HCT116 (cell line): ENCODE measurements around the gene HARS2. TPM values are rescaled to one million over a fixed set of nuclear protein-coding genes. Genes with fewer than 3 reads are reported as not detected.

Experiments used
- ATAC-seq: fragments of 200-7000 bp; cut with Tn5 transposase; 2 replicates; pipeline ENCODE4 v1.9.1; 2020; ENCODE audit warnings: mild to moderate bottlenecking, moderate library complexity
- BruUV-seq: library from RNA; stranded (reverse); fragments of 400-500 nt; replicated peaks from 2 replicates; lab custom pipeline; 2021; lab: Mats Ljungman, UMichigan
- CTCF ChIA-PET: fragments of 300-600 bp; sonication (Branson Sonifier 250); formaldehyde crosslinking; loops from one replicate; lab custom pipeline; 2021; ENCODE audit warnings: antibody characterized with exemption; lab: Charles Lee
- POLR2A ChIA-PET: fragments of 300-600, 350-600 bp; sonication (Branson Sonifier 250); formaldehyde crosslinking; loops from one replicate; lab custom pipeline; 2021; ENCODE audit warnings: antibody characterized with exemption; lab: Charles Lee
- RAD21 ChIA-PET, 2 experiments: fragments of 300-600 bp; sonication (Branson Sonifier 250); formaldehyde crosslinking; loops; one replicate each; lab custom pipeline; 2023; ENCODE audit warnings: low total read pairs in 2 of 2; ENCODE audit not compliant: uncharacterized antibody in 2 of 2, unreplicated experiment in 2 of 2, low non-redundant PET in 1 of 2; lab: Charles Lee
- DNase-seq: peaks from one replicate; pipeline ENCODE4 v3.0.0-alpha.2; 2010; ENCODE audit warnings: low read depth, low spot score
- H2AFZ ChIP-seq: fragments of 200-600 bp; shearing (Covaris generic), sonication (generic); 2 replicates; pipeline ENCODE4 v1.6.1; 2017; ENCODE audit warnings: low read depth, mixed run types, mixed read lengths, antibody characterized with exemption, low read length; ENCODE audit not compliant: poor library complexity, severe bottlenecking
- H3K27ac ChIP-seq: 2 replicates; pipeline ENCODE4 v1.5.1; 2012; ENCODE audit warnings: low read depth, low read length
- H3K27me3 ChIP-seq: fragments of 200-600 bp; sonication (generic); 2 replicates; pipeline ENCODE4 v1.6.1; 2016; ENCODE audit warnings: mixed run types, low read length, mixed read lengths; ENCODE audit not compliant: insufficient read depth
- H3K36me3 ChIP-seq, 2 experiments: fragments of 200-500 bp in 1 of 2; fragments of 200-600 bp in 1 of 2; sonication (Bioruptor generic) in 1 of 2; sonication (generic) in 1 of 2; 2 replicates each; pipeline versions ENCODE4 v1.5.1 to v1.6.1; 2014 to 2016; ENCODE audit warnings: low read length in 2 of 2, inconsistent platforms in 1 of 2, mixed read lengths in 1 of 2, mixed run types in 1 of 2; ENCODE audit not compliant: insufficient read depth in 2 of 2, control insufficient read depth in 1 of 2
- H3K4me1 ChIP-seq, 2 experiments: fragments of 200-600 bp in 1 of 2; sonication (generic) in 1 of 2; 2 replicates each; pipeline versions ENCODE4 v1.5.1 to v1.6.1; 2012 to 2017; ENCODE audit warnings: low read length in 2 of 2, inconsistent platforms in 1 of 2, mild to moderate bottlenecking in 1 of 2, mixed read lengths in 1 of 2, mixed run types in 1 of 2, moderate library complexity in 1 of 2; ENCODE audit not compliant: insufficient read depth in 2 of 2, control insufficient read depth in 1 of 2
- H3K4me2 ChIP-seq: fragments of 200-600 bp; sonication (generic); 2 replicates; pipeline ENCODE4 v1.6.1; 2017; ENCODE audit warnings: mixed run types, low read length, mixed read lengths
- H3K4me3 ChIP-seq, 2 experiments: fragments of 200-600 bp in 1 of 2; sonication (generic) in 1 of 2; replicated peaks in 1 of 2; 2 replicates each; pipeline ENCODE4 v1.5.1; 2011 to 2016; ENCODE audit warnings: low read length in 2 of 2, control low read depth in 1 of 2, low read depth in 1 of 2, mild to moderate bottlenecking in 1 of 2, mixed read lengths in 1 of 2, mixed run types in 1 of 2
- H3K79me2 ChIP-seq: fragments of 200-600 bp; sonication (generic); 2 replicates; pipeline ENCODE4 v1.6.1; 2017; ENCODE audit warnings: mild to moderate bottlenecking, mixed run types, low read length, moderate library complexity, mixed read lengths; ENCODE audit not compliant: insufficient read depth
- H3K9ac ChIP-seq: fragments of 200-600 bp; sonication (generic); 2 replicates; pipeline ENCODE4 v1.6.1; 2016; ENCODE audit warnings: low read length, mixed read lengths
- H3K9me2 ChIP-seq: fragments of 200-600 bp; sonication (generic), shearing (Covaris generic); 2 replicates; pipeline ENCODE4 v1.6.1; 2017; ENCODE audit warnings: mixed run types, mild to moderate bottlenecking, moderate library complexity; ENCODE audit not compliant: insufficient read depth
- H3K9me3 ChIP-seq, 2 experiments: fragments of 200-500 bp in 1 of 2; fragments of 200-600 bp in 1 of 2; sonication (Bioruptor generic) in 1 of 2; sonication (generic) in 1 of 2; 2 replicates each; pipeline ENCODE4 v1.6.1; 2014 to 2017; ENCODE audit warnings: low read length in 2 of 2, mixed read lengths in 2 of 2, inconsistent platforms in 1 of 2, low read depth in 1 of 2, mild to moderate bottlenecking in 1 of 2, mixed run types in 1 of 2, moderate library complexity in 1 of 2; ENCODE audit not compliant: control insufficient read depth in 1 of 2, insufficient read depth in 1 of 2
- H4K20me1 ChIP-seq: fragments of 200-600 bp; sonication (generic), shearing (Covaris generic); 2 replicates; pipeline ENCODE4 v1.6.1; 2017; ENCODE audit warnings: mixed run types, mild to moderate bottlenecking, moderate library complexity; ENCODE audit not compliant: insufficient read depth
- CEBPB ChIP-seq: IDR thresholded peaks from 2 replicates; pipeline ENCODE4 v1.6.1; 2012; ENCODE audit warnings: low read depth
- CTCF ChIP-seq, 3 experiments: fragments of 200-600 bp in 1 of 3; sonication (generic) in 1 of 3; IDR thresholded peaks in 2 of 3; conservative IDR thresholded peaks in 1 of 3; 2 replicates each; pipeline ENCODE4 v1.5.1; 2012 to 2017; ENCODE audit warnings: low read depth in 2 of 3, low read length in 2 of 3, antibody characterized with exemption in 1 of 3, borderline replicate concordance in 1 of 3, control low read depth in 1 of 3, mild to moderate bottlenecking in 1 of 3, mixed read lengths in 1 of 3, mixed run types in 1 of 3, moderate library complexity in 1 of 3; ENCODE audit not compliant: insufficient read depth in 1 of 3
- EGR1 ChIP-seq: IDR thresholded peaks from 2 replicates; pipeline ENCODE4 v1.6.1; 2012; ENCODE audit warnings: low read depth
- ELF1 ChIP-seq: IDR thresholded peaks from 2 replicates; pipeline ENCODE4 v1.6.1; 2012; ENCODE audit warnings: low read depth, borderline replicate concordance
- EZH2phosphoT487 ChIP-seq: fragments of 200-600 bp; IDR thresholded peaks from 2 replicates; pipeline ENCODE4 v1.6.1; 2018; ENCODE audit warnings: antibody characterized with exemption, borderline replicate concordance
- FOSL1 ChIP-seq: IDR thresholded peaks from 2 replicates; pipeline ENCODE4 v1.6.1; 2012; ENCODE audit warnings: low read depth
- JUND ChIP-seq: IDR thresholded peaks from 2 replicates; pipeline ENCODE4 v1.6.1; 2012
- POLR2A ChIP-seq: IDR thresholded peaks from 2 replicates; pipeline ENCODE4 v1.7.0; 2011; ENCODE audit warnings: borderline replicate concordance; ENCODE audit not compliant: insufficient read depth, insufficient read length; ENCODE audit errors: extremely low read depth
- POLR2AphosphoS5 ChIP-seq: IDR thresholded peaks from 2 replicates; pipeline ENCODE4 v1.6.1; 2011; ENCODE audit warnings: mild to moderate bottlenecking, low read depth, low read length, moderate library complexity
- SIN3A ChIP-seq: IDR thresholded peaks from 2 replicates; pipeline ENCODE4 v1.6.1; 2012; ENCODE audit warnings: low read depth
- SP1 ChIP-seq: IDR thresholded peaks from 2 replicates; pipeline ENCODE4 v1.6.1; 2012; ENCODE audit warnings: low read depth
- SRF ChIP-seq: IDR thresholded peaks from 2 replicates; pipeline ENCODE4 v1.6.1; 2012; ENCODE audit warnings: low read depth
- TCF7L2 ChIP-seq: IDR thresholded peaks from 2 replicates; pipeline ENCODE4 v1.7.0; 2011; ENCODE audit warnings: borderline replicate concordance, inconsistent platforms; ENCODE audit not compliant: insufficient read depth, insufficient read length; ENCODE audit errors: extremely low read depth
- YY1 ChIP-seq: IDR thresholded peaks from 2 replicates; pipeline ENCODE4 v1.6.1; 2011; ENCODE audit warnings: low read length, low read depth, moderate library complexity, mild to moderate bottlenecking; ENCODE audit not compliant: insufficient replicate concordance; ENCODE audit errors: extremely low read depth
- ZFX ChIP-seq: fragments of 450-650 bp; IDR thresholded peaks from 2 replicates; pipeline ENCODE4 v1.6.1; 2017
- ZNF274 ChIP-seq: fragments of 200-500 bp; sonication (Bioruptor generic); IDR thresholded peaks from 2 replicates; pipeline ENCODE4 v1.6.1; 2014; ENCODE audit warnings: mild to moderate bottlenecking, low read depth, low read length, inconsistent platforms
- intact Hi-C: fragments of 100-400 bp; cut with micrococcal nuclease; formaldehyde crosslinking; loops from 2 replicates; pipeline ENCODE4 v1.10.0; 2022
- total RNA-seq: library from RNA; stranded (reverse); gene quantifications from one replicate; pipeline ENCODE4 v1.2.1, GENCODE V29; 2021; ENCODE audit not compliant: unreplicated experiment
- TF ChIP-seq, protein P1 (sequence below): IDR thresholded peaks from 2 replicates; pipeline ENCODE4 v1.6.1; 2012
- TF ChIP-seq, protein P2 (sequence below): IDR thresholded peaks from 2 replicates; pipeline ENCODE4 v1.6.1; 2012; ENCODE audit warnings: low read depth

Gene HARS2
- total RNA-seq, 1 experiment from 2014 or later, result 38.8 TPM

DNA sequence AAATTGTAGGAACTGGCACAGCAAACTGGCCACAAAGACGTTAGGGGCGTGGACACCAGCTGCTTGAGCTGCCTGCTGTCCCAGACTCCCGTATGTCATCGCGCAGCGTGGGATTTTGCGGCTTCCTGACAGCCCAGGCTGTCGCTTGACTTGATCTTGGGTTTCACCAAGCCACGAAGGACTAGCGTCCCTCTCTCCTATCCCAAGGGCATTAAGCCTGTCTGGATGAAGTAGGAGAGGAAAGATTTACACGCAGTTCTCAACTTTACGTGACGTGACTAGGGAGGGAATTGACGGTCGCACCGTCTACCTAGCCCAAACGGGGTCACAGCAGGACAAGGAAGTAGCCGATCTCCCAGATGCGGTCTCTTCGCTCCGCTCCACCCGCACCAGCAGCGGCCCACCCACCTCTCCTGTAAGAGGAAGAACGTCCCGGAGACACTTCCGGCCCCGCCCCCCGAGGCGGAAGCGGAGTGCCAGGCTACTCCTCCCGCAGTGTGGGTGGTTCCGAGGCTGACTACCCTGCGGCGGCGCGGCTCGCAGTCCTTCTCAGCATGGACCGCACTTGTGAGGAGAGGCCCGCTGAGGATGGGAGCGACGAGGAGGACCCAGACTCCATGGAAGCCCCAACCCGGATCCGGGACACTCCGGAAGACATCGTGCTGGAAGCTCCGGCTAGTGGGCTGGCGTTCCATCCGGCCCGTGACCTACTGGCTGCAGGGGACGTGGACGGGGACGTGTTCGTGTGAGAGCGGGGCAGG, 26.7 kb upstream of the HARS2 start, which contains the start of gene WDR55:
TSS of gene WDR55 (plus strand) at position 546 of the 761 bp plus-strand sequence. CDS start at position 555, 9 bp downstream.
- Histone ChIP-seq H3K9me3 (no peaks in the 10 kb centered on the region), H3K27ac (peak within 1 kb of the TSS; percentile 74), H4K20me1 (no peaks in the 10 kb centered on the region), H3K36me3 (peaks cover 36 to 53% of the 10 kb centered on the region in 2 experiments), H3K4me3 (peak within 1 kb of the TSS; percentile 94 to 96), H3K4me2 (peak within 1 kb of the TSS; percentile 86), H2AFZ (no peak within 1 kb of the TSS), H3K9ac (peak within 1 kb of the TSS; percentile 83), H3K9me2 (no peaks in the 10 kb centered on the region), H3K79me2 (peaks cover 48% of the 10 kb centered on the region), H3K27me3 (no peaks in the 10 kb centered on the region), H3K4me1 (peaks cover 2 to 16% of the 10 kb centered on the region in 2 experiments; a peak in 2 of 4 replicates)
- CTCF ChIA-PET, result no interaction called here
- TSS peak; percentile 94 for BruUV-seq
- peak; percentile 83 for DNase-seq
- intact Hi-C loops, result loop anchor here (1.0 to 2.0 kb wide), 3 partner anchors 17 to 54 kb away; partner anchors contain the start of genes HARS1, HARS2, IK and NDUFA2
- peak; percentile 95 for ATAC-seq
- POLR2A ChIA-PET, result interaction anchor here (0.6 to 3.5 kb wide), 2 partner anchors 17 to 1354 kb away, joined by 3 to 17 read pairs; partner anchors contain the start of genes IK and NDUFA2
- TF ChIP-seq, protein P1, sequence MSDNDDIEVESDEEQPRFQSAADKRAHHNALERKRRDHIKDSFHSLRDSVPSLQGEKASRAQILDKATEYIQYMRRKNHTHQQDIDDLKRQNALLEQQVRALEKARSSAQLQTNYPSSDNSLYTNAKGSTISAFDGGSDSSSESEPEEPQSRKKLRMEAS, result peak; percentile 79
- TF ChIP-seq ELF1 (peak; percentile 86), SP1 (peak; percentile 62), POLR2A (peak; percentile 85), SRF (no peak), CTCF (IDR thresholded peaks at IDR 0.05 in 2 of 3, conservative IDR thresholded peaks at IDR 0.05 in 1 of 3; ENCODE audit: borderline replicate concordance in 1 of 3, insufficient read depth in 1 of 3, low read depth in 2 of 3, low read length in 2 of 3) (no peak), YY1 (peak; percentile 61), JUND (no peak), TCF7L2 (peak; percentile 6), POLR2AphosphoS5 (peak; percentile 96), SIN3A (peak; percentile 80), EGR1 (peak; percentile 87), ZNF274 (no peak), FOSL1 (no peak), ZFX (no peak; the same call in 1 of the 2 replicates), CEBPB (no peak), EZH2phosphoT487 (no peak)
- TF ChIP-seq, protein P2, sequence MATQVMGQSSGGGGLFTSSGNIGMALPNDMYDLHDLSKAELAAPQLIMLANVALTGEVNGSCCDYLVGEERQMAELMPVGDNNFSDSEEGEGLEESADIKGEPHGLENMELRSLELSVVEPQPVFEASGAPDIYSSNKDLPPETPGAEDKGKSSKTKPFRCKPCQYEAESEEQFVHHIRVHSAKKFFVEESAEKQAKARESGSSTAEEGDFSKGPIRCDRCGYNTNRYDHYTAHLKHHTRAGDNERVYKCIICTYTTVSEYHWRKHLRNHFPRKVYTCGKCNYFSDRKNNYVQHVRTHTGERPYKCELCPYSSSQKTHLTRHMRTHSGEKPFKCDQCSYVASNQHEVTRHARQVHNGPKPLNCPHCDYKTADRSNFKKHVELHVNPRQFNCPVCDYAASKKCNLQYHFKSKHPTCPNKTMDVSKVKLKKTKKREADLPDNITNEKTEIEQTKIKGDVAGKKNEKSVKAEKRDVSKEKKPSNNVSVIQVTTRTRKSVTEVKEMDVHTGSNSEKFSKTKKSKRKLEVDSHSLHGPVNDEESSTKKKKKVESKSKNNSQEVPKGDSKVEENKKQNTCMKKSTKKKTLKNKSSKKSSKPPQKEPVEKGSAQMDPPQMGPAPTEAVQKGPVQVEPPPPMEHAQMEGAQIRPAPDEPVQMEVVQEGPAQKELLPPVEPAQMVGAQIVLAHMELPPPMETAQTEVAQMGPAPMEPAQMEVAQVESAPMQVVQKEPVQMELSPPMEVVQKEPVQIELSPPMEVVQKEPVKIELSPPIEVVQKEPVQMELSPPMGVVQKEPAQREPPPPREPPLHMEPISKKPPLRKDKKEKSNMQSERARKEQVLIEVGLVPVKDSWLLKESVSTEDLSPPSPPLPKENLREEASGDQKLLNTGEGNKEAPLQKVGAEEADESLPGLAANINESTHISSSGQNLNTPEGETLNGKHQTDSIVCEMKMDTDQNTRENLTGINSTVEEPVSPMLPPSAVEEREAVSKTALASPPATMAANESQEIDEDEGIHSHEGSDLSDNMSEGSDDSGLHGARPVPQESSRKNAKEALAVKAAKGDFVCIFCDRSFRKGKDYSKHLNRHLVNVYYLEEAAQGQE, result no peak
- RAD21 ChIA-PET, result no interaction called here
